Esophagus squamous epithelium (tissue), 5 donors: ENCODE results near the gene TUBA4B. TPM values are rescaled to one million over a fixed set of nuclear protein-coding genes. Genes with fewer than 3 reads are reported as not detected.
A peak's percentile ranks its signal among the peaks of the same experiment; 100 is the strongest.

Experiments used
- DNase-seq: peaks from one replicate; lab custom pipeline; 2025; lab: John Stamatoyannopoulos, UW
- H3K27ac ChIP-seq, 4 donors: fragments of 200-600 bp; sonication (generic); one replicate each; pipeline ENCODE4 v1.5.1; 2016 to 2019; ENCODE audit warnings: mild to moderate bottlenecking in 1 of 4
- H3K27me3 ChIP-seq, 4 donors: fragments of 200-600 bp; sonication (generic); 1 replicate in 3 of 4; 2 replicates in 1 of 4; pipeline versions ENCODE4 v1.5.1 to v1.6.0; 2017 to 2021; ENCODE audit warnings: antibody characterized with exemption in 1 of 4
- H3K36me3 ChIP-seq, 3 donors: fragments of 200-600 bp; sonication (generic); one replicate each; pipeline ENCODE4 v1.5.1; 2016 to 2019
- H3K4me1 ChIP-seq, 3 donors: fragments of 200-600 bp; sonication (generic); one replicate each; pipeline ENCODE4 v1.5.1; 2017 to 2019
- H3K4me3 ChIP-seq, 4 donors: fragments of 200-600 bp; sonication (generic); 1 replicate in 3 of 4; 2 replicates in 1 of 4; pipeline ENCODE4 v1.5.1; 2016 to 2019; ENCODE audit warnings: mild to moderate bottlenecking in 2 of 4, moderate library complexity in 1 of 4
- H3K9me3 ChIP-seq, 3 donors: fragments of 200-600 bp; sonication (generic); one replicate each; pipeline ENCODE4 v1.5.1; 2016 to 2019
- CTCF ChIP-seq, 6 experiments: fragments of 450-650 bp in 4 of 6; fragments of 200-600 bp in 2 of 6; sonication (generic) in 2 of 6; IDR thresholded peaks; one replicate each; pipeline ENCODE4 v1.5.1; 2016 to 2019; ENCODE audit warnings: antibody characterized with exemption in 6 of 6, mild to moderate bottlenecking in 4 of 6, moderate library complexity in 4 of 6
- POLR2A ChIP-seq, 4 donors: fragments of 450-650 bp; IDR thresholded peaks; one replicate each; pipeline ENCODE4 v1.6.1; 2017; ENCODE audit warnings: antibody characterized with exemption in 4 of 4, mild to moderate bottlenecking in 4 of 4, moderate library complexity in 3 of 4
- WGBS, 2 donors: methylation state at CpG; one replicate each; pipeline ENCODE4 v1.1.5; 2018; 5-methylcytosine and 5-hydroxymethylcytosine counted together
- intact Hi-C: fragments of 100-400 bp; cut with DNase I; formaldehyde crosslinking; loops from one replicate; pipeline ENCODE4 v1.15.0; 2022
- total RNA-seq, 4 donors: library from RNA; depleted of rRNA; stranded (reverse); fragments of >200 nt; gene quantifications; one replicate each; pipeline ENCODE4 v1.1.0, GENCODE V29; 2016
- donor health status: DM: yes; HTN: yes; CAD: no.

The TUBA4B gene
- total RNA-seq, 4 donors from 2014 or later = not detected

GRCh38 chr2:219287580-219288265 is 34.7 kb downstream of the TUBA4B start:
- Histone ChIP-seq H3K36me3 (peaks cover 0 to 32% (median 6%) of the 10 kb centered on the region in 3 donors), H3K4me3 (no peak overlapping the region), H3K4me1 (peaks cover 27 to 74% (median 44%) of the 10 kb centered on the region in 3 donors), H3K27ac (peak overlapping the region; percentile 48 to 84 (median 72)), H3K27me3 (no peaks in the 10 kb centered on the region), H3K9me3 (no peaks in the 10 kb centered on the region)
- WGBS, 2 donors = 74 to 86% methylated on average over 4 to 9 of the region's 10 CpGs
- no peak for DNase-seq
- intact Hi-C loops = no loop called here
- TF ChIP-seq CTCF (IDR thresholded peaks at IDR 0.05) (no peak), POLR2A (IDR thresholded peaks at IDR 0.05) (no peak)

- Histone ChIP-seq H3K27ac (peak overlapping the region in 3 of 4 donors; percentile 76 to 86 (median 79)), H3K27me3 (no peaks in the 10 kb centered on the region), H3K9me3 (no peaks in the 10 kb centered on the region), H3K4me3 (no peak overlapping the region), H3K4me1 (peaks cover 29 to 66% (median 46%) of the 10 kb centered on the region in 3 donors), H3K36me3 (peaks cover 0 to 18% (median under 1%) of the 10 kb centered on the region in 3 donors)
- DNase-seq = no peak
- WGBS, 2 donors = 60 to 76% methylated on average over 3 to 5 of the region's 6 CpGs
- no peak for TF ChIP-seq POLR2A (IDR thresholded peaks at IDR 0.05)
- no peak for TF ChIP-seq CTCF (IDR thresholded peaks at IDR 0.05)
- intact Hi-C loops = no loop called here
Measured at GRCh38 chr2:219289195-219289536, 36.1 kb downstream of the TUBA4B start.

- no peak for TF ChIP-seq CTCF (IDR thresholded peaks at IDR 0.05)
- no peak for TF ChIP-seq POLR2A (IDR thresholded peaks at IDR 0.05)
- intact Hi-C loops = no loop called here
- 0 to 8% methylated on average over 4 to 9 of the region's 16 CpGs for WGBS, 2 donors
Measured at GRCh38 chr2:219289537-219290361, 36.7 kb downstream of the TUBA4B start.

DNA sequence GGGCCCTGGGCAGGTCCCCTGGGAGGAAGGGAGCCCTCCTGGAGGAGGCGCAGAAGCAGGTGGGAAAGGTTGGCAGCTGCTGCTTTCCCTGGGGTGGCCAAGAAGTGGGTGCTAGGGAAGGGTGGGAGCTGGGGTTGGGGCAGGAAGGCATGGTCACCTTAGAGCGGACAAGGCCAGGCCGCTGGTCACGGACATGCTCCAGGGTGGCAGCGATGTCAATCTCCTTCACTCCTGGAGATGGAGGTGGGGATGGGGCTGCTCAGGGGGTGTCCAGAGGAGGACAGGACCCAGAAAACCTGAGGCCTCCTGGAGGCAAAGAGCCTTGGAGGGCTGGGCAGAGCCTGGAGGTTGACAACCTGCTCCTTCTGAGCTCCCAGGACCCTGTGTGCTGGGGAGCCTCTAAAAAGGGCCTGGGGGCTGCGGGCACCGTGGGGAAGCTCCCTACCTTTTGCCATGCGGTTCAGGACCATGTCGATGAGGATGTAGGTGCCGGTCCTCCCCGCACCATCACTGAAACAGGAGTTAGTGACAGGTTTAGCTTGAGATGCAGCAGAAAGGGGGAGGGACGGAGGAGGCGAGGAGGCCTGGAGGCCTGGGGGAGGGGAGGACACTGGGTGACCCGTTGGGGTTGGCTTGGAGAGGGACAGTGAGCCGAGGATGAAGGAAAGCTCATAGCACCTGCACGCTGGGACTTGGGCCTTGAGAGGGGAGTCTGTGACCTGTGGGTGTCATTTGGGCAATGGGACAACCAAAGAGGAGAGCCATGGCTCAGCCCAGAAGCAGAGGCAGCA is 37.5 kb downstream of the TUBA4B start:
- H3K9me3 ChIP-seq = no peaks in the 10 kb centered on the region
- WGBS, 2 donors = 75 to 84% methylated on average over 11 to 15 of the region's 16 CpGs
- H3K4me1 ChIP-seq = peaks cover 28 to 66% (median 40%) of the 10 kb centered on the region in 3 donors
- H3K27ac ChIP-seq = peak overlapping the region in 3 of 4 donors; percentile 76 to 86 (median 79)
- DNase-seq = no peak
- intact Hi-C loops = no loop called here
- no peaks in the 10 kb centered on the region for H3K27me3 ChIP-seq
- TF ChIP-seq CTCF (IDR thresholded peaks at IDR 0.05) (no peak), POLR2A (IDR thresholded peaks at IDR 0.05) (no peak)
- H3K36me3 ChIP-seq = peaks cover 0 to 4% (median 0%) of the 10 kb centered on the region in 3 donors
- H3K4me3 ChIP-seq = no peak overlapping the region

More at GRCh38 chr2:219289537-219290361, 36.7 kb downstream of the TUBA4B start:
- Histone ChIP-seq H3K27me3 (no peaks in the 10 kb centered on the region), H3K27ac (peak overlapping the region; percentile 3 to 86 (median 78)), H3K36me3 (peaks cover 0 to 12% (median 0%) of the 10 kb centered on the region in 3 donors), H3K4me3 (no peak overlapping the region), H3K9me3 (no peaks in the 10 kb centered on the region), H3K4me1 (peaks cover 34 to 67% (median 44%) of the 10 kb centered on the region in 3 donors)
- DNase-seq = no peak
